HG03280 (cell line): ENCODE data around the gene BTNL3.
"Not testable (repeated sequence)": the region's sequence is repeated elsewhere in the genome, so short reads cannot be mapped to it uniquely, and the experiment has no call there.

Source experiments
- ATAC-seq: cut with Tn5 transposase; IDR thresholded peaks from one replicate; pipeline ENCODE4 v1.9.1; 2021; ENCODE audit warnings: mild to moderate bottlenecking, moderate library complexity; ENCODE audit not compliant: unreplicated experiment

Gene BTNL3

GRCh38 chr5:181045857-181046256 lies 57.2 kb downstream of the BTNL3 start:
- ATAC-seq = not testable (repeated sequence)

GRCh38 chr5:181047288-181047687 lies 58.6 kb downstream of the BTNL3 start:
- no peak for ATAC-seq

DNA sequence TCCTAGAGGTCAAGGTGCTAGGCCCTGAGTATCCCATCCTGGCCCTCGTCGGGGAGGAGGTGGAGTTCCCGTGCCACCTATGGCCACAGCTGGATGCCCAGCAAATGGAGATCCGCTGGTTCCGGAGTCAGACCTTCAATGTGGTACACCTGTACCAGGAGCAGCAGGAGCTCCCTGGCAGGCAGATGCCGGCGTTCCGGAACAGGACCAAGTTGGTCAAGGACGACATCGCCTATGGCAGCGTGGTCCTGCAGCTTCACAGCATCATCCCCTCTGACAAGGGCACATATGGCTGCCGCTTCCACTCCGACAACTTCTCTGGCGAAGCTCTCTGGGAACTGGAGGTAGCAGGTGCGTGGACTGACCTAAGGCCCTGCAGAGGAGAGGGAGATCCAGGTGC lies 59.3 kb downstream of the BTNL3 start:
- no peak for ATAC-seq

GRCh38 chr5:181050016-181050415 lies 61.4 kb downstream of the BTNL3 start:
- ATAC-seq = no peak

DNA sequence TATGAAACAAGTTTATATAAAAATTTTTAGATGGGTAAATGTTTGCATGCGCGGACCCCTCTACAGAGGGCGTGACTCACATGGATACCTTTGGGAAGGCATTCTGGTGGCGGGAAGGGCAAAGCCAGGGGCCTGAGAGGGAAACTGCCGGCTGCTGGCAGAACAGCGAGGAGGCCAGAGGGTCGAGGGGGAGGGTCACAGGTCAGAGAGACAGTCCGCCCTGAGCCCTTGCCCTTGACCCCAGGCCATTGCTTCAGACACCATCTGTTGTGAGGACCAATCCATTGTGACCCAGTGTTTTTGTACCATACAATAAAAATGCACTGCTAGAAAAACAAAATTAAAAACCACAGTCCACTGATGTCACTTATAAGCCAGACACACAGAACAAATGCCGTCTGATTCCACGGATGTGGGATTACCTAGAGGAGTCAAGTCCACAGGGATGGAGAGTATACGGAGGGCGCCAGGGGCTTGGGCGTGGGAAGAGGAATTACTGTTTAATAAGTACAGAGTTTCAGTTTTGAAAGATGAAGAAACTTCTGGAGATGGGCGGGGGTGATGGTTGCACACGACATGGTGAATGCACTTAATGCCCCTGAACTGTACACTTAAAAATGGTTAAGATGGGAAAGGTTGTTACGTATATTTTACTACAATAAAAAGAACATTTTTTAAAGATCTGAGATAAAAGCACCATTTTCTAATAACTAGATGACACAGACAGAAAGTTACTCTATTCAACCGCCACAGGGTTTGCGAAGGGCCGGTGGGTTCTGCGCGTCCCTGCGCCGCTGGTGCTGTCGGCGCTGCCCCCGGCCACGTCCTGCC lies 63.4 kb downstream of the BTNL3 start:
- no peak for ATAC-seq

GRCh38 chr5:181052672-181053487 lies 64.2 kb downstream of the BTNL3 start:
- no peak for ATAC-seq

DNA sequence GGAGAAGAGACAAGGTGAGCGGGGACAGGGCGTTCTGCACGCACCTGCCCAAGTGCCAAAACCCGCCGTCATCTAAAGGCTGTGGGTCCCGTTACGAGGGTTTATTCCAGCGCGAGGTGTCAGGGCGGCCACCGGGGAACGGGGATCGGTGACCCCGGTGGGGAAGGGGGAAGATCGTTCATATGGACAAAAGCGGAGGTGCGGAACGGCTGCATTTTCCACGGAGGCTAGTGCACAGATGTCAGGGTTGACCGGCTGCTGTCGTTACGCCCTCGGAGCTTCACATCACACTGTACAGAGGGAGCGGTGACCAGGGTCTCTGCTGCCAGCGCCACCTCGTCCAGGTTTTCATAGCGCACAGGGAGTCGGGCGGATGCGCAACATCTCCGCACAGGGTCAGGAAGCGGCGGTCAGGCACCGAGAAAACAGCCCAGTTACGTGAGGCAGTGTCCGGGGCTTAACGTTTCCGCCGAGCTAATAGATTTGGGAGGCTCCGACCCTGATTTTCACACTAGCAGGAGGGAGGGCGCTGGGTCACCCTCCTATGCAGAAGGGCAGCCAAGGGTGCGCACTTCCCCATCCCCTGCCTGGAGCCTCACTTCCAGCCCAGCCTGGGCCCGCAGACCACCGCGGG lies 65.0 kb downstream of the BTNL3 start:
- ATAC-seq = no peak

GRCh38 chr5:181054138-181054537 lies 65.5 kb downstream of the BTNL3 start:
- ATAC-seq = no peak

DNA sequence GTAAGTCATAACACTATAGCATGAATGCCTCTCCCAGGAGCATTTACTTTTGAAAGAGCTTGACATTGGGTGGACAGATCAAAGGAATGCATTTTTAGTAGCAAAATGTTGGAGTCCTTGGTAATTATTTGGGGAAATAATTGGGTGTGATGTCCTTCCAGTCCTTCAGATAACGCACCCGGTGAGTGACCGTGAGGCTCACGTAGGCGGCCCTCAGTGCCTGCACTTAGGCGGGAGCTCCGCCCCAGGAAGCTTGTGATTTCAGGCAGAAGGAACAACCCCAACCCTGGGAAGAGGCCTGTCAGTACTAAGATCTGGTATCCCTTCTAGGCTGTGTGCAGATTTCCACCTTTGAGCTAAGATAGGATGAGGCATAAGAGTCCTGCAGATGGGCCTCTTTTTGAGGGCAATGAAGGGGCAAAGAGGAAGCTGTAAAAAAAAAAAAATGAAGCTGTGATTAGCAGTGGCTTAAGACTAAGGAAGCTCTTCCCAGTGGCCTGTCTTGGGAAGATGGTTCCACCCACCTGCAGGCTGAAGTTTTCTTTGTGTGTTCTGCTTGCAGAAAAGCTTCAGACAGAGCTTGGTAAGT lies 66.3 kb downstream of the BTNL3 start:
- ATAC-seq = no peak
